ENCODE measurements around the gene PCNX2.
"Not testable (repeated sequence)": the region's sequence is repeated elsewhere in the genome, so short reads cannot be mapped to it uniquely, and the experiment has no call there.

PCNX2 gene

GRCh38 chr1:233042834-233043233, 252.7 kb downstream of the PCNX2 start:
- no peak for DNase-seq

- DNase-seq = no peak
Observed at GRCh38 chr1:233040494-233040893, 255.0 kb downstream of the PCNX2 start.

- no peak for DNase-seq
Observed at GRCh38 chr1:233038581-233038980, 256.9 kb downstream of the PCNX2 start.

GRCh38 chr1:233037843-233038242, 257.7 kb downstream of the PCNX2 start:
- DNase-seq = no peak

- DNase-seq = no peak
Observed at GRCh38 chr1:233034836-233035235, 260.7 kb downstream of the PCNX2 start.

GRCh38 chr1:233033361-233033760, 262.2 kb downstream of the PCNX2 start:
- no peak for DNase-seq

GRCh38 chr1:233032916-233033315, 262.6 kb downstream of the PCNX2 start:
- no peak for DNase-seq

GRCh38 chr1:233031521-233031920, 264.0 kb downstream of the PCNX2 start:
- no peak for DNase-seq

GRCh38 chr1:233027046-233027445, 268.5 kb downstream of the PCNX2 start:
- no peak for DNase-seq

- DNase-seq = no peak
Observed at GRCh38 chr1:233025567-233025966, 270.0 kb downstream of the PCNX2 start.

- DNase-seq = no peak
Observed at GRCh38 chr1:233025157-233025556, 270.4 kb downstream of the PCNX2 start.

GRCh38 chr1:233024199-233024598, 271.3 kb downstream of the PCNX2 start:
- no peak for DNase-seq

GRCh38 chr1:233022246-233022645, 273.3 kb downstream of the PCNX2 start:
- DNase-seq = no peak

- DNase-seq = no peak
Observed at GRCh38 chr1:233020426-233020825, 275.1 kb downstream of the PCNX2 start.

GRCh38 chr1:233019778-233020325, 275.7 kb downstream of the PCNX2 start:
- no peak for DNase-seq

GRCh38 chr1:233019083-233019482, 276.4 kb downstream of the PCNX2 start:
- no peak for DNase-seq

- DNase-seq = no peak
Observed at GRCh38 chr1:233016798-233017197, 278.7 kb downstream of the PCNX2 start.

- no peak for DNase-seq
Observed at GRCh38 chr1:233015965-233016364, 279.6 kb downstream of the PCNX2 start.

GRCh38 chr1:233012021-233012420, 283.5 kb downstream of the PCNX2 start:
- DNase-seq = no peak

GRCh38 chr1:233010146-233010545, 285.4 kb downstream of the PCNX2 start:
- no peak for DNase-seq

- no peak for DNase-seq
Observed at GRCh38 chr1:233006541-233006973, 289.0 kb downstream of the PCNX2 start.

- no peak for DNase-seq
Observed at GRCh38 chr1:233006108-233006507, 289.4 kb downstream of the PCNX2 start.

GRCh38 chr1:233005703-233006102, 289.8 kb downstream of the PCNX2 start:
- DNase-seq = no peak

GRCh38 chr1:233005156-233005555, 290.4 kb downstream of the PCNX2 start:
- no peak for DNase-seq

- no peak for DNase-seq
Observed at GRCh38 chr1:233004451-233004850, 291.1 kb downstream of the PCNX2 start.

GRCh38 chr1:233003638-233004037, 291.9 kb downstream of the PCNX2 start:
- DNase-seq = not testable (repeated sequence)
